ENCODE measurements around the gene CALHM4.

CALHM4 gene

DNA sequence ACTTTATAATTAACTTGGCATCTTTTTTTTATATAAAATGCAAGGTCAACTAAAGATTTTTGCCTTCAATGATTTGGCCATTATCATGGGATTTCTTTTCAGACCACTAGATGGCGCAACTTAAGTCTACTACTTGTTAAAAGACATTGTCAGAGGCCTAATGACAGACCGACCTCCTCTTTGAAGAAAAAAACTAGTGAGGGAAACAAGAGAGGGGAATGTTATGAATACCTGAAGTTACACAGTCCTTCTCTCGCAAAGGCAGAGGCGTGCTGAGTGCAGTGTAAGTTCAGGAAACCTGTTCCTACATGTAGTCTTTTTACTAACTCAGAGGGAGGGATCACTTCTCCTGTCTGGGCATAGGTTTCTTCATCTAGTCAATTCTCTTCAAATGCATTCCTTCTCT, 17.3 kb upstream of the CALHM4 start:
- DNase-seq (ENCODE audit: low spot score) (peak; percentile 24), FAIRE-seq (no peak)

- FAIRE-seq, result no peak
- no peak for DNase-seq (ENCODE audit: low spot score)
These were observed 11.1 kb upstream of the CALHM4 start for GRCh38 chr6:116542426-116542825.

GRCh38 chr6:116543149-116543548, 10.4 kb upstream of the CALHM4 start:
- no peak for FAIRE-seq
- DNase-seq (ENCODE audit: low spot score), result no peak

GRCh38 chr6:116545651-116546050, 7.9 kb upstream of the CALHM4 start, which contains the start of gene TRAPPC3L:
TSS of gene TRAPPC3L (minus strand) at chr6:116545684. CDS start at chr6:116545514, 170 bp downstream.
- FAIRE-seq, result no peak

GRCh38 chr6:116547358-116547757, 6.2 kb upstream of the CALHM4 start:
- FAIRE-seq, result no peak
- no peak for DNase-seq (ENCODE audit: low spot score)

More at GRCh38 chr6:116545651-116546050, 7.9 kb upstream of the CALHM4 start, which contains the start of gene TRAPPC3L:
- DNase-seq (ENCODE audit: low spot score), result no peak

DNA sequence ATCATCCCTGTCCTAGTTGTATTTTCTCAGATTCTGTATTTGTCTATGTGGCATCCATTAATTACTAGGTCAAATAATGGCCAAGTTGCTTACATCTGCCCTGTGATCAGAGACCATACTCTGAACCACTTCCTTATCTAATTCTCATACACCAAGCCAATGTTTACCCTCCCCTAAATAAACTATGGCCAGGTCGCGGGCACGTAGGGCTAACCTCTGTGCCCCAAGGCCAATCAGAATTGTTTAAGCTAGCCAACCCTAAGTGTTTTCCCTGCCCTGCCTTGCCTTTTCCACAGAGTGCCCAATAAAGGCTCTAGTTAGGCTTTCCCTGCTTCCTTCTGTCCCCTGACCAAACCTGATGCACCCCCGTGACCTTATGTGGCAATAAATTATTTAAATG, 2.8 kb upstream of the CALHM4 start:
- DNase-seq (ENCODE audit: low spot score) (no peak), FAIRE-seq (no peak)

GRCh38 chr6:116556065-116556464, 2.5 kb downstream of the CALHM4 start:
- FAIRE-seq (no peak), DNase-seq (ENCODE audit: low spot score) (no peak)

DNA sequence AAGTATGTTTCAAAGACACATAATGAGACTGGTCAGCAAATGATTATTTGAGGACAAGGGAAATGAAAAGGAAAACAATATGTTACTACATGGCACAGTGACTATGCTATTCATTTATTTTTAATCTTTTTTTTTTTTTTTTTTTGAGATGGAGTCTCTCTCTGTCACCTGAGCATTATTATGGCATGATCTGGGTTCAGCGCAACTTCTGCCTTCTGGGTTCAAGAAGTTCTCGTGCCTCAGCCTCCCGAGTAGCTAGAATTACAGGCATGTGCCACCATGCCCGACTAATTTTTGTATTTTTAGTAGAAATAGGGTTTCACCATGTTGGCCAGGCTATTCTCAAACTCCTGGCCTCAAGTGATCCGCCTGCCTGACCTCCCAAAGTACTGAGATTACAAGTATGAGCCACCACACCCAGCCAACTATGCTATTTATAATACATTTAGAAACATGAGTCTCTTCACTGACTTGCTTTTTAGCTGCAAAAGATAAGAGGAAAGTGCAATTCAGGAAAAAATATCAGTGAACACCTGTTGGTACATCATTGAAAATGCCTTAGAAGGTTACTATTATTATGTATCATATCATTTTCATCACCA, 3.4 kb downstream of the CALHM4 start:
- DNase-seq (ENCODE audit: low spot score) (no peak), FAIRE-seq (no peak)

GRCh38 chr6:116557893-116558292, 4.3 kb downstream of the CALHM4 start:
- DNase-seq (ENCODE audit: low spot score) (peak; percentile 60), FAIRE-seq (no peak)

DNA sequence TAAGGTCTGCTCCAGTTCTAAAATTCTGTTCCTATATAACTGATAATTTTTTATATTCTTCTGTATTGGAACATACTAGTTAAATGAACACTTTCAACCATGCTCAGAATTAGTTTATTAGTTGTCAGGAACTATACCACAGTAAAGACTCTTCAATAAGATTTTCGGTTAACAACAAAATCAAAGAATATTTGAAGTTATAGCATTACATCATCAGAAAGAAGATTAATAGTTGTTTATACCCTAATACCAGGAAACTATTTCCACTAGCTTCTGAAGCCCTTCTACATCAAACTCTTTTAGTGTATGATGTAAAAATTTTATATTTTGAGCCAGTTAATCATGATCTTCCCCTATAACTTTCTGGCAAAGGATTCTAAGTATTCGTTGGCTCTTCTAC, 6.6 kb downstream of the CALHM4 start:
- FAIRE-seq (no peak), DNase-seq (ENCODE audit: low spot score) (no peak)

GRCh38 chr6:116561377-116562018, 7.9 kb downstream of the CALHM4 start:
- FAIRE-seq, result no peak
- DNase-seq (ENCODE audit: low spot score), result peak; percentile 29

GRCh38 chr6:116562019-116562403, 8.5 kb downstream of the CALHM4 start:
- FAIRE-seq (no peak), DNase-seq (ENCODE audit: low spot score) (no peak)

- DNase-seq (ENCODE audit: low spot score) (no peak), FAIRE-seq (no peak)
These were observed 9.1 kb downstream of the CALHM4 start for GRCh38 chr6:116562614-116563013.

DNA sequence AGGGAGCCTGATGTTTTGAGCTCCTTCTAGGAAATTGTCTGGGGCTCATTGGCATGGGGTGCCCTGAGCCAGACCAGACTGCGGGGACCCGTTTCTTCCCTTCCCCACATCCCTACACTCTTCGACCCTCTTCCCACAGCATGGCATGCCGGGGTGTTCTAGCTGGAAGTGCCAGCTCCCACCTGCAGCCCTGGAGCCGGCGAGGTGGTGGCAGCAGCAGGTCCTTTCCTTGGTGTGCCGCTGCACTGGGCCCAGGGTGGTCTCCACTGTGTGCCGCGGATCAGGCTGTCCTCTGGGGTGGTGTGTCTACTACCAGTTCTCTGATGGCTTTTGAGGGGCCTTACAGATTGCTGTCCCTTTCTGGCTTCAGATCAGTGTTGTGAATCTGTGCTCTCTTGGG, 10.3 kb downstream of the CALHM4 start:
- DNase-seq (ENCODE audit: low spot score) (no peak), FAIRE-seq (no peak)

- FAIRE-seq (no peak), DNase-seq (ENCODE audit: low spot score) (no peak)
These were observed 10.8 kb downstream of the CALHM4 start for GRCh38 chr6:116564311-116564710.

DNA sequence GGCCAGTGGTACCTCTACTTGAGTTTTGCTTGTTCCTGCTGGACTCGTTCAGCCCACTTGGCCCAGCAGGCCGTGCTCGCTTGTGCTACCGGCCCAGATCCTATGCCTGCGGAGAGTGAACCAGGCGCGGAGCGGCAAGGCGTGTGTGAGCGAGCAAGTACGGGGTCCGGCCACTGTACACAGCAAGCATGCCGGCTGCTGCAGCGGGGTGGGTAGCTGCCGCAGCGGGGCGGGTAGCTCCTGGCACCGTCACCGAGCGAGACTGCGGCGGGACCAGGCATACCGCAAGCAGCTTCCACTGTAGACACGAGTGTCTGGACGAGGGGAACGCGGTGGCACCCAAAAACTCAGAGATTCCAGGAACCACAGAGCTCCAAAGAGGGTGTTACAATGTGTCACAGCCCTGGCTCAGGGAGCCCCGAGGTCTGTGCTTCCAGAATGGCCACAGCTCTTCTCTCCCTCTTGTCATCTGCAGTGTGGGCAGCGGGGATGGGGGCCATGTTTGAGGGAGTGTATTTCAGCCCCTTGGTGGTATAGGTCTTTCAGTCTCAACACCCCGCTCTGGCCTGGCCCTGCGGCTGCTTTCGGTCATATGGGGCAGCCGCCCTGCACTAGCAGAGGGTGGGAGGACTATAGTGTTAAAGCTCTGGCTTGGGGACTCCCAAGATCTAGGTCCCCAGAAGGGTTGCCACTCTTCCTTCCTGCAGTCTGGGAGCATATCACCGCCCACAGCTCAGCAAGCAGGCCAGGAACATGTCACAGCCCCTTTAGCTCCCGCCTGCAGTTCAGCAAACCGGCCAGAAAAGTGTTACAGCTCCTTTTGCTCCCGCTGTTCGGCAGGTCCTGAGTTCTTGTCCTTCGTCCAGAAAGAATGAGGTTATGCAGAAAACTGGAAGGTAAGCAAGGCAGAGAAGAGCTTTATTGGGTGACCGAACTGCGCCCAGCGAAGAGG, 11.6 kb downstream of the CALHM4 start:
- DNase-seq (ENCODE audit: low spot score), result no peak
- FAIRE-seq, result no peak

- DNase-seq (ENCODE audit: low spot score) (no peak), FAIRE-seq (no peak)
These were observed 14.6 kb downstream of the CALHM4 start for GRCh38 chr6:116568111-116568510.

- no peak for DNase-seq (ENCODE audit: low spot score)
- no peak for FAIRE-seq
These were observed 15.5 kb downstream of the CALHM4 start for GRCh38 chr6:116568821-116569755.

- peak; percentile 91 for DNase-seq (ENCODE audit: low spot score)
- no peak for FAIRE-seq
These were observed 17.5 kb downstream of the CALHM4 start, which contains the start of gene RWDD1 for GRCh38 chr6:116570856-116571682. TSS of gene RWDD1 (plus strand) at chr6:116571504. CDS start at chr6:116571583, 79 bp downstream.

DNA sequence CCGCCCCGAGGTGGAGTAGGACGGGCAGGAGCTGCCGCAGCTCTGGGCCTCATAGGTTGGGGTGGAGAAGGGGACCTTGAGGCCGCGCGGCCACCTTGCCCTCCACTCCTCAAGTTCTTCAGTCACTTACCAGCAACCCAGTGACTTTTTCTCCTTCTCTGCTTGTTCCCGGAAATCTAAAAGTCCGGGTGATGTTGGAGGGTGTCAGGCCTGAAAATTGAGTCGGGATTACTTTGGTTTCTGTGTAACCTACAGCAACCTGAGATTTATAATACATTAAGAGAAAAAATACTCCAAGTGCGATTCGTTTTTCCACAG, 18.1 kb downstream of the CALHM4 start:
- DNase-seq (ENCODE audit: low spot score) (no peak), FAIRE-seq (no peak)
